ENCODE results near the gene RAB11FIP4.

DNA sequence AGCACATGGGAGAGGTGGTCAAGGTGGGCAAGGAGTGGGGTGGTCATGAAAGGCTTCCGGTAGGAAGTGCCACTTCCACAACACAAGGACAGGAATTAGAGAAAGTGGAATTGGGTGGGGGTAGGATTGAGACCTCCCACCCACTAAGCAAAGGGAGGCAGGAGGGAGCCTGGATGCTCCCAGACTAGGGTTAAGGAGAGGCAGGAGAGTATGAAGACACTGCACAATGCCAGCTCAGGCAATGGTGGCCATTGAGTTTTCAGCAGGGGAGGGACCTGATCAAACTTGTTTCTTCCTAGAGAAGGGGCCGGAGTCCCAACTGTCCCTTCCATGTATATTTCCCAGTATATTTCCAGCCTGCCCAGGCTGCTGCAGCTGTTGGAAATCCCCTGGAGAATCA lies 3.1 kb upstream of the RAB11FIP4 start:
- TF ChIP-seq POLR2A (IDR thresholded peaks at IDR 0.05; ENCODE audit: low read depth, low read length) (no peak), POLR2AphosphoS5 (IDR thresholded peaks at IDR 0.05; ENCODE audit: low read length) (no peak), NFIC (IDR thresholded peaks at IDR 0.05; ENCODE audit: low read depth, low read length) (no peak)
- TF ChIP-seq, protein P1, sequence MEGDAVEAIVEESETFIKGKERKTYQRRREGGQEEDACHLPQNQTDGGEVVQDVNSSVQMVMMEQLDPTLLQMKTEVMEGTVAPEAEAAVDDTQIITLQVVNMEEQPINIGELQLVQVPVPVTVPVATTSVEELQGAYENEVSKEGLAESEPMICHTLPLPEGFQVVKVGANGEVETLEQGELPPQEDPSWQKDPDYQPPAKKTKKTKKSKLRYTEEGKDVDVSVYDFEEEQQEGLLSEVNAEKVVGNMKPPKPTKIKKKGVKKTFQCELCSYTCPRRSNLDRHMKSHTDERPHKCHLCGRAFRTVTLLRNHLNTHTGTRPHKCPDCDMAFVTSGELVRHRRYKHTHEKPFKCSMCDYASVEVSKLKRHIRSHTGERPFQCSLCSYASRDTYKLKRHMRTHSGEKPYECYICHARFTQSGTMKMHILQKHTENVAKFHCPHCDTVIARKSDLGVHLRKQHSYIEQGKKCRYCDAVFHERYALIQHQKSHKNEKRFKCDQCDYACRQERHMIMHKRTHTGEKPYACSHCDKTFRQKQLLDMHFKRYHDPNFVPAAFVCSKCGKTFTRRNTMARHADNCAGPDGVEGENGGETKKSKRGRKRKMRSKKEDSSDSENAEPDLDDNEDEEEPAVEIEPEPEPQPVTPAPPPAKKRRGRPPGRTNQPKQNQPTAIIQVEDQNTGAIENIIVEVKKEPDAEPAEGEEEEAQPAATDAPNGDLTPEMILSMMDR (IDR thresholded peaks at IDR 0.05 in 2 of 3, conservative IDR thresholded peaks at IDR 0.05 in 1 of 3; ENCODE audit: control insufficient read depth in 2 of 3, extremely low read depth in 1 of 3, insufficient read depth in 1 of 3, low read depth in 3 of 3, low read length in 3 of 3): no peak
- TF ChIP-seq, protein P2, sequence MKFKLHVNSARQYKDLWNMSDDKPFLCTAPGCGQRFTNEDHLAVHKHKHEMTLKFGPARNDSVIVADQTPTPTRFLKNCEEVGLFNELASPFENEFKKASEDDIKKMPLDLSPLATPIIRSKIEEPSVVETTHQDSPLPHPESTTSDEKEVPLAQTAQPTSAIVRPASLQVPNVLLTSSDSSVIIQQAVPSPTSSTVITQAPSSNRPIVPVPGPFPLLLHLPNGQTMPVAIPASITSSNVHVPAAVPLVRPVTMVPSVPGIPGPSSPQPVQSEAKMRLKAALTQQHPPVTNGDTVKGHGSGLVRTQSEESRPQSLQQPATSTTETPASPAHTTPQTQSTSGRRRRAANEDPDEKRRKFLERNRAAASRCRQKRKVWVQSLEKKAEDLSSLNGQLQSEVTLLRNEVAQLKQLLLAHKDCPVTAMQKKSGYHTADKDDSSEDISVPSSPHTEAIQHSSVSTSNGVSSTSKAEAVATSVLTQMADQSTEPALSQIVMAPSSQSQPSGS (IDR thresholded peaks at IDR 0.05; ENCODE audit: low read length): no peak
